ENCODE results near the gene MROH7.

Gene MROH7

GRCh38 chr1:54640863-54641836, at the start of gene MROH7:
MROH7 (plus strand) TSS chr1:54641786; CDS start chr1:54652927, 11,141 bp downstream.
- DNase-seq (ENCODE audit: low spot score) = no peak
- in situ Hi-C loops (cut with MboI; ENCODE audit: low sequenced_read_pairs, unreplicated experiment) = no loop called here
- no peak for TF ChIP-seq CTCF (IDR thresholded peaks at IDR 0.05; ENCODE audit: borderline replicate concordance, control extremely low read depth, extremely low read depth, insufficient read depth, missing control alignments)

- DNase-seq (ENCODE audit: low spot score) = no peak
- no peak for TF ChIP-seq CTCF (IDR thresholded peaks at IDR 0.05; ENCODE audit: borderline replicate concordance, control extremely low read depth, extremely low read depth, insufficient read depth, missing control alignments)
- in situ Hi-C loops (cut with MboI; ENCODE audit: low sequenced_read_pairs, unreplicated experiment) = no loop called here
These were observed 47.9 kb upstream of the MROH7 start for GRCh38 chr1:54593571-54594160.

GRCh38 chr1:54594463-54594862, 47.1 kb upstream of the MROH7 start:
- in situ Hi-C loops (cut with MboI; ENCODE audit: low sequenced_read_pairs, unreplicated experiment) = no loop called here
- TF ChIP-seq CTCF (IDR thresholded peaks at IDR 0.05; ENCODE audit: borderline replicate concordance, control extremely low read depth, extremely low read depth, insufficient read depth, missing control alignments) = no peak
- DNase-seq (ENCODE audit: low spot score) = no peak

- in situ Hi-C loops (cut with MboI; ENCODE audit: low sequenced_read_pairs, unreplicated experiment) = no loop called here
- no peak for TF ChIP-seq CTCF (IDR thresholded peaks at IDR 0.05; ENCODE audit: borderline replicate concordance, control extremely low read depth, extremely low read depth, insufficient read depth, missing control alignments)
- no peak for DNase-seq (ENCODE audit: low spot score)
These were observed 45.6 kb upstream of the MROH7 start for GRCh38 chr1:54595956-54596498.

GRCh38 chr1:54596756-54597155, 44.8 kb upstream of the MROH7 start:
- in situ Hi-C loops (cut with MboI; ENCODE audit: low sequenced_read_pairs, unreplicated experiment) = no loop called here
- TF ChIP-seq CTCF (IDR thresholded peaks at IDR 0.05; ENCODE audit: borderline replicate concordance, control extremely low read depth, extremely low read depth, insufficient read depth, missing control alignments) = no peak
- DNase-seq (ENCODE audit: low spot score) = no peak

- no peak for DNase-seq (ENCODE audit: low spot score)
- in situ Hi-C loops (cut with MboI; ENCODE audit: low sequenced_read_pairs, unreplicated experiment) = no loop called here
- TF ChIP-seq CTCF (IDR thresholded peaks at IDR 0.05; ENCODE audit: borderline replicate concordance, control extremely low read depth, extremely low read depth, insufficient read depth, missing control alignments) = no peak
These were observed 44.0 kb upstream of the MROH7 start for GRCh38 chr1:54597455-54598030.
